Measurements from ENCODE around the gene H2BK1. TPM values are rescaled to one million over a fixed set of nuclear protein-coding genes. Genes with fewer than 3 reads are reported as not detected.

Gene H2BK1
- total and polyA plus RNA-seq, 2 of the 13 experiments (the other 11 are each of a cell fraction or from before 2014, with no cell fraction given), result not detected

DNA sequence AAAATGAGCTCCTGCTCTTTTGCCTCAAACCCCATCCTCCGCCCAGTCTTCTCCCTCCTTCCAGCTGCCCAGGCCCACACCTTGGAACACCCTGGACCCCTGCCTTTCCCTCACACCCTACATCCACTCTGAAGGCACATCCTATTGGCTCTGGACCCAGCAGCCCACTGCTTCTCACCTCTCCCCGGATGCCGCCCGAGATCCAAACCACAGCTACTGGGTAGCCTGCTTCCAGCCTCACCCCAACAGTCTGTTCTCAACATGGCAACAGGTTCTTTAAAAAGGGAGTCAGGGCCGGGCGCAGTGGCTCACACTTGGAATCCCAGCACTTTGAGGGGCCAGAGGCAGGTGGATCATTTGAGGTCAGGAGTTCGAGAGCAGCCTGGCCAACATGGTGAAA is 47.7 kb upstream of the H2BK1 start (continued):
- TF ChIP-seq KDM4B (CRISPR knock-in tag; IDR thresholded peaks at IDR 0.05) (no peak), FOXA1 (IDR thresholded peaks at IDR 0.05) (no peak), FOXA1 (CRISPR knock-in tag; IDR thresholded peaks at IDR 0.05) (no peak), ZNF431 (CRISPR knock-in tag; IDR thresholded peaks at IDR 0.05; ENCODE audit: borderline replicate concordance, low read depth) (no peak), KMT2B (CRISPR knock-in tag; IDR thresholded peaks at IDR 0.05) (no peak), ZNF776 (CRISPR knock-in tag; IDR thresholded peaks at IDR 0.05) (no peak)

DNA sequence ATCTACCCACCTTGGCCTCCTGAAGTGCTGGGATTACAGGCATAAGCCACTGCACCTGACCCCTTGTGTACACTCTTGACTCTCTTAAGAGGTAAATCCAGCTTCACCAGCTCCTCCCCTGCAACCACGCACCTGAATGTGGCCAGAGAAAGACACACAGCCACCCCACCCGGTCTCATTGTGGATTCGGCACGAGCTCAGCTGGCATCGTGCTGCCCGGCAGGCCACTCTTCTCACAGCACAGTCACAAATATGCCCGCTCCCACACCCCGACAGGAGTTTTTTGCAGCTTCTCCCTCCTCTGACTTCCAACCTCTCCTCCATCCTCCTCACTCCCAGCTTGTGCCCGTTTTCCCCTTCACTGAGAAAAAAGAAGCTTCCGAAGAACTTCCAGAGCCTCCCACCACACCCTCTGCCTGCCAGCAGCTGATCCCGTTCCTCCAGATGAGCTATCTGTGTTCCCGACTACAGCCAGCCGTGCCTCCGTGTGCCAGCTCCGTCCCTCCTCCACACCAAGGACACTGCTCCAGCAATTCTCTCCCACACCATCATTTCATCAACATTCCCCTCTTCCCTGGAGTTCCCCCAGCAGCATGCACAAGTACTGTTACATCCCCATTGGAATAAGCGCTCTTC is 46.2 kb upstream of the H2BK1 start:
- Histone ChIP-seq H3K79me2 (ENCODE audit: insufficient read depth, low read length) (no peaks in the 10 kb centered on the region), H3K4me2 (ENCODE audit: low read depth, low read length) (no peak overlapping the region), H3K4me1 (ENCODE audit: insufficient read depth, low read length) (peaks cover 10% of the 10 kb centered on the region), H4K20me1 (ENCODE audit: insufficient read depth, low read length) (no peaks in the 10 kb centered on the region), H3K9me3 (ENCODE audit: low read length) (no peaks in the 10 kb centered on the region), H3K36me3 (replicated peaks in 1 of 2; ENCODE audit: control insufficient read depth in 1 of 2, insufficient read depth in 2 of 2, low read length in 2 of 2) (no peaks in the 10 kb centered on the region), H3K9ac (ENCODE audit: insufficient read depth, low read depth, low read length) (no peak overlapping the region), H2AFZ (ENCODE audit: low read length) (no peak overlapping the region), H3K27me3 (ENCODE audit: control insufficient read depth in 1 of 2, insufficient read depth in 2 of 2, low read length in 2 of 2) (peaks cover 16 to 75% of the 10 kb centered on the region in 2 experiments), H3K4me3 (replicated peaks in 1 of 3; ENCODE audit: insufficient read depth in 1 of 3, low read depth in 2 of 3, low read length in 3 of 3) (no peak overlapping the region), H3K27ac (ENCODE audit: extremely low read length, insufficient read depth, low read length) (no peak overlapping the region)
- ATAC-seq (no peak), DNase-seq (ENCODE audit: low spot score) (no peak), FAIRE-seq (no peak)
- 18% methylated on average over 12 of the region's 16 CpGs for WGBS (ENCODE audit: low lambda C conversion rate)
- intact Hi-C loops (cut with micrococcal nuclease; ENCODE audit: unreplicated experiment), result no loop called here
- no TSS peak for BruUV-seq (replicated peaks)
- in situ Hi-C loops (cut with HindIII; ENCODE audit: extremely low pct_ligation_motif_present, low pct_unique_long_range_greater_than_20kb), result no loop called here
- no peak for TF ChIP-seq GZF1 (CRISPR knock-in tag; IDR thresholded peaks at IDR 0.05)
- no peak for TF ChIP-seq ZNF34 (CRISPR knock-in tag; IDR thresholded peaks at IDR 0.05; ENCODE audit: borderline replicate concordance)
- TF ChIP-seq ZNF121 (CRISPR knock-in tag; IDR thresholded peaks at IDR 0.05), result no peak
- TF ChIP-seq, protein P1, sequence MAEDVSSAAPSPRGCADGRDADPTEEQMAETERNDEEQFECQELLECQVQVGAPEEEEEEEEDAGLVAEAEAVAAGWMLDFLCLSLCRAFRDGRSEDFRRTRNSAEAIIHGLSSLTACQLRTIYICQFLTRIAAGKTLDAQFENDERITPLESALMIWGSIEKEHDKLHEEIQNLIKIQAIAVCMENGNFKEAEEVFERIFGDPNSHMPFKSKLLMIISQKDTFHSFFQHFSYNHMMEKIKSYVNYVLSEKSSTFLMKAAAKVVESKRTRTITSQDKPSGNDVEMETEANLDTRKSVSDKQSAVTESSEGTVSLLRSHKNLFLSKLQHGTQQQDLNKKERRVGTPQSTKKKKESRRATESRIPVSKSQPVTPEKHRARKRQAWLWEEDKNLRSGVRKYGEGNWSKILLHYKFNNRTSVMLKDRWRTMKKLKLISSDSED (CRISPR knock-in tag; IDR thresholded peaks at IDR 0.05), result no peak
- TF ChIP-seq ZNF768 (CRISPR knock-in tag; IDR thresholded peaks at IDR 0.05), result no peak
- TF ChIP-seq, protein P2, sequence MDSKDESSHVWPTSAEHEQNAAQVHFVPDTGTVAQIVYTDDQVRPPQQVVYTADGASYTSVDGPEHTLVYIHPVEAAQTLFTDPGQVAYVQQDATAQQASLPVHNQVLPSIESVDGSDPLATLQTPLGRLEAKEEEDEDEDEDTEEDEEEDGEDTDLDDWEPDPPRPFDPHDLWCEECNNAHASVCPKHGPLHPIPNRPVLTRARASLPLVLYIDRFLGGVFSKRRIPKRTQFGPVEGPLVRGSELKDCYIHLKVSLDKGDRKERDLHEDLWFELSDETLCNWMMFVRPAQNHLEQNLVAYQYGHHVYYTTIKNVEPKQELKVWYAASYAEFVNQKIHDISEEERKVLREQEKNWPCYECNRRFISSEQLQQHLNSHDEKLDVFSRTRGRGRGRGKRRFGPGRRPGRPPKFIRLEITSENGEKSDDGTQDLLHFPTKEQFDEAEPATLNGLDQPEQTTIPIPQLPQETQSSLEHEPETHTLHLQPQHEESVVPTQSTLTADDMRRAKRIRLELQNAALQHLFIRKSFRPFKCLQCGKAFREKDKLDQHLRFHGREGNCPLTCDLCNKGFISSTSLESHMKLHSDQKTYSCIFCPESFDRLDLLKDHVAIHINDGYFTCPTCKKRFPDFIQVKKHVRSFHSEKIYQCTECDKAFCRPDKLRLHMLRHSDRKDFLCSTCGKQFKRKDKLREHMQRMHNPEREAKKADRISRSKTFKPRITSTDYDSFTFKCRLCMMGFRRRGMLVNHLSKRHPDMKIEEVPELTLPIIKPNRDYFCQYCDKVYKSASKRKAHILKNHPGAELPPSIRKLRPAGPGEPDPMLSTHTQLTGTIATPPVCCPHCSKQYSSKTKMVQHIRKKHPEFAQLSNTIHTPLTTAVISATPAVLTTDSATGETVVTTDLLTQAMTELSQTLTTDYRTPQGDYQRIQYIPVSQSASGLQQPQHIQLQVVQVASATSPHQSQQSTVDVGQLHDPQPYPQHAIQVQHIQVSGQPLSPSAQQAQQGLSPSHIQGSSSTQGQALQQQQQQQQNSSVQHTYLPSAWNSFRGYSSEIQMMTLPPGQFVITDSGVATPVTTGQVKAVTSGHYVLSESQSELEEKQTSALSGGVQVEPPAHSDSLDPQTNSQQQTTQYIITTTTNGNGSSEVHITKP (CRISPR knock-in tag; IDR thresholded peaks at IDR 0.05; ENCODE audit: low read depth), result no peak
- no peak for TF ChIP-seq SETDB1 (CRISPR knock-in tag; IDR thresholded peaks at IDR 0.05; ENCODE audit: borderline replicate concordance)
- no peak for TF ChIP-seq THAP11 (CRISPR knock-in tag; IDR thresholded peaks at IDR 0.05)
- TF ChIP-seq PHF5A (CRISPR knock-in tag; IDR thresholded peaks at IDR 0.05; ENCODE audit: low read depth, unreplicated experiment), result no peak
- TF ChIP-seq, protein P3, sequence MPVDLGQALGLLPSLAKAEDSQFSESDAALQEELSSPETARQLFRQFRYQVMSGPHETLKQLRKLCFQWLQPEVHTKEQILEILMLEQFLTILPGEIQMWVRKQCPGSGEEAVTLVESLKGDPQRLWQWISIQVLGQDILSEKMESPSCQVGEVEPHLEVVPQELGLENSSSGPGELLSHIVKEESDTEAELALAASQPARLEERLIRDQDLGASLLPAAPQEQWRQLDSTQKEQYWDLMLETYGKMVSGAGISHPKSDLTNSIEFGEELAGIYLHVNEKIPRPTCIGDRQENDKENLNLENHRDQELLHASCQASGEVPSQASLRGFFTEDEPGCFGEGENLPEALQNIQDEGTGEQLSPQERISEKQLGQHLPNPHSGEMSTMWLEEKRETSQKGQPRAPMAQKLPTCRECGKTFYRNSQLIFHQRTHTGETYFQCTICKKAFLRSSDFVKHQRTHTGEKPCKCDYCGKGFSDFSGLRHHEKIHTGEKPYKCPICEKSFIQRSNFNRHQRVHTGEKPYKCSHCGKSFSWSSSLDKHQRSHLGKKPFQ (CRISPR knock-in tag; IDR thresholded peaks at IDR 0.05; ENCODE audit: insufficient replicate concordance), result no peak
- ChIA-PET POLR2A (no interaction called here), CTCF (ENCODE audit: low intra/inter-chr PET ratio, low total read pairs) (no interaction called here)
